ENCODE results near the gene TBCEL.

GRCh38 chr11:121004206-121004840 lies 19.6 kb upstream of the TBCEL start:
- TF ChIP-seq CTCF (IDR thresholded peaks at IDR 0.05; ENCODE audit: low read length) (no peak), EZH2 (optimal IDR thresholded peaks at IDR 0.05; ENCODE audit: low read depth, low read length) (no peak)
